Measurements from ENCODE around the gene OLFM2.
"Not testable (repeated sequence)": the region's sequence is repeated elsewhere in the genome, so short reads cannot be mapped to it uniquely, and the experiment has no call there.

The OLFM2 gene

GRCh38 chr19:9848060-9848459 lies 88.3 kb downstream of the OLFM2 start:
- no peak overlapping the region for H3K4me3 ChIP-seq (ENCODE audit: low read depth, low read length)
- peak; percentile 37 for TF ChIP-seq CTCF (IDR thresholded peaks at IDR 0.05; ENCODE audit: low read depth, low read length, missing control alignments)
- no peak for DNase-seq (ENCODE audit: low read depth)

- no peak overlapping the region for H3K4me3 ChIP-seq (ENCODE audit: low read depth, low read length)
- no peak for DNase-seq (ENCODE audit: low read depth)
- TF ChIP-seq CTCF (IDR thresholded peaks at IDR 0.05; ENCODE audit: low read depth, low read length, missing control alignments): peak; percentile 34
Measured at GRCh38 chr19:9847087-9847671, 89.1 kb downstream of the OLFM2 start.

- not testable (repeated sequence) for DNase-seq (ENCODE audit: low read depth)
Measured at GRCh38 chr19:9843626-9844273, 92.6 kb downstream of the OLFM2 start.

GRCh38 chr19:9842834-9843625 lies 93.3 kb downstream of the OLFM2 start:
- no peak for DNase-seq (ENCODE audit: low read depth)
- no peak for TF ChIP-seq CTCF (IDR thresholded peaks at IDR 0.05; ENCODE audit: low read depth, low read length, missing control alignments)
- no peak overlapping the region for H3K4me3 ChIP-seq (ENCODE audit: low read depth, low read length)

More at GRCh38 chr19:9843626-9844273, 92.6 kb downstream of the OLFM2 start:
- not testable (repeated sequence) for H3K4me3 ChIP-seq (ENCODE audit: low read depth, low read length)

- TF ChIP-seq CTCF (IDR thresholded peaks at IDR 0.05; ENCODE audit: low read depth, low read length, missing control alignments): no peak
- DNase-seq (ENCODE audit: low read depth): no peak
- H3K4me3 ChIP-seq (ENCODE audit: low read depth, low read length): no peak overlapping the region
Measured at GRCh38 chr19:9839415-9839814, 96.9 kb downstream of the OLFM2 start.

- H3K4me3 ChIP-seq (ENCODE audit: low read depth, low read length): no peak overlapping the region
- DNase-seq (ENCODE audit: low read depth): no peak
- TF ChIP-seq CTCF (IDR thresholded peaks at IDR 0.05; ENCODE audit: low read depth, low read length, missing control alignments): no peak
Measured at GRCh38 chr19:9838324-9838723, 98.0 kb downstream of the OLFM2 start.

- no peak for DNase-seq (ENCODE audit: low read depth)
- TF ChIP-seq CTCF (IDR thresholded peaks at IDR 0.05; ENCODE audit: low read depth, low read length, missing control alignments): no peak
- peak overlapping the region; percentile 97 for H3K4me3 ChIP-seq (ENCODE audit: low read depth, low read length)
Measured at GRCh38 chr19:9836021-9836420, 100.3 kb downstream of the OLFM2 start.

Measured in GM12864 (cell line).